Measurements from ENCODE around the gene WDR1. TPM values are rescaled to one million over a fixed set of nuclear protein-coding genes. Genes with fewer than 3 reads are reported as not detected.
"Not testable (repeated sequence)": the region's sequence is repeated elsewhere in the genome, so short reads cannot be mapped to it uniquely, and the experiment has no call there.

The WDR1 gene
- total and polyA plus RNA-seq, 2 of the 13 experiments (the other 11 are each of a cell fraction or from before 2014, with no cell fraction given), result 106 to 198 TPM

DNA sequence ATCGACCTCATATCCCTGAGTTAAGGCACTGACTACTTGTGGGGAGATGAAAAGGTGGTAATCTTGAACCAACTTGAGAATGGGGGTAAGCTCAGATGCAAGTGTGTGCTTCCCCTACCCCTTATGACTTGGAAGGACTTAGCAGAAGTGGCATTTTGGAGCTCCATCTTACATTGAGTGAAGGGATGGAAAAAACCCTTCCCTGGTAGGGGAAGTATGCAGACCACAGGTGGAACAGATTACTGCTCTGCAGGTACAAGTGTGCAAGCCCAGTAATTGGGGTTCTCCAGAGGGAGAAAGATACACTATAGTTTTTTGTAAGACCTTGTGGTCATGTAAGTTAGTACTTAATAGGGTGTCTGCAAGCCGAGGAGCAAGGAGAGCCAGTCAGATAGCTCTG lies 12.2 kb upstream of the WDR1 start (continued):
- TF ChIP-seq, protein P1, sequence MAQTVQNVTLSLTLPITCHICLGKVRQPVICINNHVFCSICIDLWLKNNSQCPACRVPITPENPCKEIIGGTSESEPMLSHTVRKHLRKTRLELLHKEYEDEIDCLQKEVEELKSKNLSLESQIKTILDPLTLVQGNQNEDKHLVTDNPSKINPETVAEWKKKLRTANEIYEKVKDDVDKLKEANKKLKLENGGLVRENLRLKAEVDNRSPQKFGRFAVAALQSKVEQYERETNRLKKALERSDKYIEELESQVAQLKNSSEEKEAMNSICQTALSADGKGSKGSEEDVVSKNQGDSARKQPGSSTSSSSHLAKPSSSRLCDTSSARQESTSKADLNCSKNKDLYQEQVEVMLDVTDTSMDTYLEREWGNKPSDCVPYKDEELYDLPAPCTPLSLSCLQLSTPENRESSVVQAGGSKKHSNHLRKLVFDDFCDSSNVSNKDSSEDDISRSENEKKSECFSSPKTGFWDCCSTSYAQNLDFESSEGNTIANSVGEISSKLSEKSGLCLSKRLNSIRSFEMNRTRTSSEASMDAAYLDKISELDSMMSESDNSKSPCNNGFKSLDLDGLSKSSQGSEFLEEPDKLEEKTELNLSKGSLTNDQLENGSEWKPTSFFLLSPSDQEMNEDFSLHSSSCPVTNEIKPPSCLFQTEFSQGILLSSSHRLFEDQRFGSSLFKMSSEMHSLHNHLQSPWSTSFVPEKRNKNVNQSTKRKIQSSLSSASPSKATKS (CRISPR knock-in tag; IDR thresholded peaks at IDR 0.05), result no peak
- TF ChIP-seq ZNF790 (CRISPR knock-in tag; IDR thresholded peaks at IDR 0.05; ENCODE audit: borderline replicate concordance) (no peak), PAF1 (CRISPR knock-in tag; IDR thresholded peaks at IDR 0.05) (no peak)

DNA sequence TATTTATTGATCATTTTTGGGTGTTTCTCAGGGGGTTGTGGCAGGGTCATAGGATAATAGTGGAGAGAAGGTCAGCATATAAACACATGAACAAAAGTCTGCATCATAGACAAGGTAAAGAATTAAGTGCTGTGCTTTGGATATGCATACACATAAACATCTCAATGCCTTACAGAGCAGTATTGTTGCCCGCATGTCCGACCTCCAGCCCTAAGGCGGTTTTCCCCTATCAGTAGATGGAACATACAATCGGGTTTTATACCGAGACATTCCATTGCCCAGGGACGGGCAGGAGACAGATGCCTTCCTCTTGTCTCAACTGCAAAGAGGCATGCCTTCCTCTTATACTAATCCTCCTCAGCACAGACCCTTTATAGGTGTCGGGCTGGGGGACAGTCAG lies 10.9 kb upstream of the WDR1 start:
- FAIRE-seq; in situ Hi-C loops (cut with HindIII; ENCODE audit: extremely low pct_ligation_motif_present, low pct_unique_long_range_greater_than_20kb); H3K9me3 ChIP-seq (ENCODE audit: low read length); H3K79me2 ChIP-seq (ENCODE audit: insufficient read depth, low read length); H3K4me3 ChIP-seq (replicated peaks in 1 of 3; ENCODE audit: insufficient read depth in 1 of 3, low read depth in 2 of 3, low read length in 3 of 3); ATAC-seq; H3K27me3 ChIP-seq (ENCODE audit: control insufficient read depth in 1 of 2, insufficient read depth in 2 of 2, low read length in 2 of 2); BruUV-seq (replicated peaks); H2AFZ ChIP-seq (ENCODE audit: low read length); DNase-seq (ENCODE audit: low spot score); POLR2A ChIA-PET; intact Hi-C loops (cut with micrococcal nuclease; ENCODE audit: unreplicated experiment); H3K27ac ChIP-seq (ENCODE audit: extremely low read length, insufficient read depth, low read length); H3K36me3 ChIP-seq (replicated peaks in 1 of 2; ENCODE audit: control insufficient read depth in 1 of 2, insufficient read depth in 2 of 2, low read length in 2 of 2); CTCF ChIA-PET (ENCODE audit: low intra/inter-chr PET ratio, low total read pairs); H3K9ac ChIP-seq (ENCODE audit: insufficient read depth, low read depth, low read length); H4K20me1 ChIP-seq (ENCODE audit: insufficient read depth, low read length); H3K4me2 ChIP-seq (ENCODE audit: low read depth, low read length): not testable (repeated sequence)
- 83% methylated on average over 7 of the region's 7 CpGs for WGBS (ENCODE audit: low lambda C conversion rate)
- H3K4me1 ChIP-seq (ENCODE audit: insufficient read depth, low read length), result peaks cover 43% of the 10 kb centered on the region
